ENCODE data around the gene ZFYVE9.
A peak's percentile ranks its signal among the peaks of the same experiment; 100 is the strongest.
"Not testable (repeated sequence)": the region's sequence is repeated elsewhere in the genome, so short reads cannot be mapped to it uniquely, and the experiment has no call there.

ZFYVE9 gene

GRCh38 chr1:52141513-52142219 lies at the start of gene ZFYVE9:
Gene ZFYVE9, plus strand, starts transcription at chr1:52142089. Its CDS starts 91,118 bp downstream, at chr1:52233207.
- DNase-seq = peak; percentile 64 to 67

GRCh38 chr1:52094300-52094699 lies 47.6 kb upstream of the ZFYVE9 start:
- DNase-seq = not testable (repeated sequence)

GRCh38 chr1:52096216-52096615 lies 45.7 kb upstream of the ZFYVE9 start:
- no peak for DNase-seq

- no peak for DNase-seq
Measured at GRCh38 chr1:52098139-52098871, 43.6 kb upstream of the ZFYVE9 start.

GRCh38 chr1:52102336-52103013 lies 39.4 kb upstream of the ZFYVE9 start:
- no peak for DNase-seq

- DNase-seq = no peak
Measured at GRCh38 chr1:52111492-52111891, 30.4 kb upstream of the ZFYVE9 start.

GRCh38 chr1:52112489-52112888 lies 29.4 kb upstream of the ZFYVE9 start:
- DNase-seq = no peak

GRCh38 chr1:52119301-52120079 lies 22.4 kb upstream of the ZFYVE9 start:
- no peak for DNase-seq

- DNase-seq = no peak
Measured at GRCh38 chr1:52122384-52122783, 19.5 kb upstream of the ZFYVE9 start.

GRCh38 chr1:52123622-52124021 lies 18.3 kb upstream of the ZFYVE9 start:
- DNase-seq = no peak

- DNase-seq = no peak
Measured at GRCh38 chr1:52125736-52126359, 16.0 kb upstream of the ZFYVE9 start.

GRCh38 chr1:52127181-52128180 lies 14.4 kb upstream of the ZFYVE9 start:
- DNase-seq = peak; percentile 25 to 38

GRCh38 chr1:52139817-52140540 lies 1.9 kb upstream of the ZFYVE9 start:
- peak; percentile 35 to 49 for DNase-seq

GRCh38 chr1:52140633-52141512 lies 1.0 kb upstream of the ZFYVE9 start:
- no peak for DNase-seq

GRCh38 chr1:52142220-52143183 lies 613 bp downstream of the ZFYVE9 start:
- peak in 1 of 2 donors; percentile 5 for DNase-seq

GRCh38 chr1:52145137-52145536 lies 3.2 kb downstream of the ZFYVE9 start:
- no peak for DNase-seq

GRCh38 chr1:52150445-52150844 lies 8.6 kb downstream of the ZFYVE9 start:
- DNase-seq = not testable (repeated sequence)

GRCh38 chr1:52150946-52151345 lies 9.1 kb downstream of the ZFYVE9 start:
- no peak for DNase-seq
